ENCODE data around the gene TIMM44. TPM values are rescaled to one million over a fixed set of nuclear protein-coding genes. Genes with fewer than 3 reads are reported as not detected.

Gene TIMM44
- total and polyA plus RNA-seq, 2 experiments from 2014 or later: 52.0 to 92.4 TPM

GRCh38 chr19:7902796-7903243, 40.6 kb downstream of the TIMM44 start:
- peaks cover 14% of the 10 kb centered on the region for H3K4me1 ChIP-seq (ENCODE audit: low read depth)
- peak overlapping the region; percentile 36 for H3K4me3 ChIP-seq
- no peaks in the 10 kb centered on the region for H3K36me3 ChIP-seq
- TF ChIP-seq CTCF (IDR thresholded peaks at IDR 0.05; ENCODE audit: low read depth, low read length): no peak
- peak overlapping the region; percentile 93 for H3K27ac ChIP-seq
- H3K9me3 ChIP-seq (ENCODE audit: low read depth): no peaks in the 10 kb centered on the region
- DNase-seq (ENCODE audit: low read depth in 1 of 2, low spot score in 1 of 2): no peak
- no peaks in the 10 kb centered on the region for H3K27me3 ChIP-seq

- no peaks in the 10 kb centered on the region for H3K36me3 ChIP-seq
- no peak overlapping the region for H3K27ac ChIP-seq
- H3K4me1 ChIP-seq (ENCODE audit: low read depth): peaks cover 14% of the 10 kb centered on the region
- H3K4me3 ChIP-seq: no peak overlapping the region
- no peak for TF ChIP-seq CTCF (IDR thresholded peaks at IDR 0.05; ENCODE audit: low read depth, low read length)
- DNase-seq (ENCODE audit: low read depth in 1 of 2, low spot score in 1 of 2): no peak
- no peaks in the 10 kb centered on the region for H3K27me3 ChIP-seq
- no peaks in the 10 kb centered on the region for H3K9me3 ChIP-seq (ENCODE audit: low read depth)
Observed at GRCh38 chr19:7901337-7901736, 42.1 kb downstream of the TIMM44 start.

GRCh38 chr19:7900931-7901330, 42.5 kb downstream of the TIMM44 start:
- Histone ChIP-seq H3K27ac (no peak overlapping the region), H3K4me3 (no peak overlapping the region), H3K27me3 (no peaks in the 10 kb centered on the region), H3K4me1 (ENCODE audit: low read depth) (peaks cover 14% of the 10 kb centered on the region), H3K9me3 (ENCODE audit: low read depth) (no peaks in the 10 kb centered on the region), H3K36me3 (no peaks in the 10 kb centered on the region)
- no peak for TF ChIP-seq CTCF (IDR thresholded peaks at IDR 0.05; ENCODE audit: low read depth, low read length)
- no peak for DNase-seq (ENCODE audit: low read depth in 1 of 2, low spot score in 1 of 2)

DNA sequence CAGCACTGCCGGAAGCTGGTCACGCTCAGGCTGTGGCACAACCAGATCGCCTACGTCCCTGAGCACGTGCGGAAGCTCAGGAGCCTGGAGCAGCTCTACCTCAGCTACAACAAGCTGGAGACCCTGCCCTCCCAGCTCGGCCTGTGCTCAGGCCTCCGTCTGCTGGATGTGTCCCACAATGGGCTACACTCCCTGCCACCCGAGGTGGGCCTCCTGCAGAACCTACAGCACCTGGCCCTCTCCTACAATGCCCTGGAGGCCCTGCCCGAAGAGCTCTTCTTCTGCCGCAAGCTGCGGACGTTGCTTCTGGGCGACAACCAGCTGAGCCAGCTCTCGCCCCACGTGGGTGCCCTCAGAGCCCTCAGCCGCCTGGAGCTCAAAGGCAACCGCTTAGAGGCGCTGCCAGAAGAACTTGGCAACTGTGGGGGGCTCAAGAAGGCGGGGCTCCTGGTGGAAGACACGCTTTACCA, 43.0 kb downstream of the TIMM44 start:
- no peak overlapping the region for H3K4me3 ChIP-seq
- no peak for DNase-seq (ENCODE audit: low read depth in 1 of 2, low spot score in 1 of 2)
- TF ChIP-seq CTCF (IDR thresholded peaks at IDR 0.05; ENCODE audit: low read depth, low read length): no peak
- H3K4me1 ChIP-seq (ENCODE audit: low read depth): peaks cover 14% of the 10 kb centered on the region
- H3K27me3 ChIP-seq: no peaks in the 10 kb centered on the region
- no peak overlapping the region for H3K27ac ChIP-seq
- no peaks in the 10 kb centered on the region for H3K9me3 ChIP-seq (ENCODE audit: low read depth)
- H3K36me3 ChIP-seq: no peaks in the 10 kb centered on the region

DNA sequence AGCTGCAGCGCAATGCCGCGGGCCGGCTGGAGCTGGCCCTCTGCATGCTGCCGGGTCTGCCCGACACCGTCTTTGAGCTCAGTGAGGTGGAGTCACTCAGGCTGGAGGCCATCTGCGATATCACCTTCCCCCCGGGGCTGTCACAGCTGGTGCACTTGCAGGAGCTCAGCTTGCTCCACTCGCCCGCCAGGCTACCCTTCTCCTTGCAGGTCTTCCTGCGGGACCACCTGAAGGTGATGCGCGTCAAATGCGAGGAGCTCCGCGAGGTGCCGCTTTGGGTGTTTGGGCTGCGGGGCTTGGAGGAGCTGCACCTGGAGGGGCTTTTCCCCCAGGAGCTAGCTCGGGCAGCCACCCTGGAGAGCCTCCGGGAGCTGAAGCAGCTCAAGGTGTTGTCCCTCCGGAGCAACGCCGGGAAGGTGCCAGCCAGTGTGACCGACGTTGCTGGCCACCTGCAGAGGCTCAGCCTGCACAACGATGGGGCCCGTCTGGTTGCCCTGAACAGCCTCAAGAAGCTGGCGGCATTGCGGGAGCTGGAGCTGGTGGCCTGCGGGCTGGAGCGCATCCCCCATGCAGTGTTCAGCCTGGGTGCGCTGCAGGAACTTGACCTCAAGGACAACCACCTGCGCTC, 43.6 kb downstream of the TIMM44 start:
- no peak overlapping the region for H3K27ac ChIP-seq
- no peak overlapping the region for H3K4me3 ChIP-seq
- no peaks in the 10 kb centered on the region for H3K9me3 ChIP-seq (ENCODE audit: low read depth)
- peaks cover 9% of the 10 kb centered on the region for H3K4me1 ChIP-seq (ENCODE audit: low read depth)
- no peaks in the 10 kb centered on the region for H3K36me3 ChIP-seq
- TF ChIP-seq CTCF (IDR thresholded peaks at IDR 0.05; ENCODE audit: low read depth, low read length): no peak
- no peak for DNase-seq (ENCODE audit: low read depth in 1 of 2, low spot score in 1 of 2)
- no peaks in the 10 kb centered on the region for H3K27me3 ChIP-seq

Measured in cardiac muscle cell (in vitro differentiated cells and primary cell).